ENCODE measurements around the gene MANEAL. TPM values are rescaled to one million over a fixed set of nuclear protein-coding genes. Genes with fewer than 3 reads are reported as not detected.

Gene MANEAL
- total and polyA plus RNA-seq, 2 experiments from 2014 or later = 0.23 to 0.65 TPM

GRCh38 chr1:37828410-37829074 lies 34.9 kb downstream of the MANEAL start:
- no peak overlapping the region for H3K27ac ChIP-seq
- DNase-seq = no peak
- H3F3A ChIP-seq (ENCODE audit: insufficient read depth) = no peaks in the 10 kb centered on the region
- no peak overlapping the region for H3K4me3 ChIP-seq
- H3K4me2 ChIP-seq (ENCODE audit: unreplicated experiment) = no peak overlapping the region
- H3K9me2 ChIP-seq (ENCODE audit: insufficient read depth) = no peaks in the 10 kb centered on the region
- no peaks in the 10 kb centered on the region for H3K27me3 ChIP-seq (replicated peaks; ENCODE audit: insufficient read depth)
- H3K9ac ChIP-seq = no peak overlapping the region
- 92 to 94% methylated on average over 12 of the region's 12 CpGs for WGBS, 2 experiments (ENCODE audit: low coverage in 1 of 2, low lambda C conversion rate in 2 of 2, missing lambda C conversion rate in 2 of 2)
- no peaks in the 10 kb centered on the region for H4K20me1 ChIP-seq (ENCODE audit: insufficient read depth)
- no peaks in the 10 kb centered on the region for H3K4me1 ChIP-seq (ENCODE audit: insufficient read depth)
- no peak overlapping the region for H2AFZ ChIP-seq
- H3K79me2 ChIP-seq (ENCODE audit: insufficient read depth) = peaks cover 12% of the 10 kb centered on the region; the same call in 1 of the 2 replicates
- no peaks in the 10 kb centered on the region for H3K9me3 ChIP-seq (ENCODE audit: low read depth)
- no peak for TF ChIP-seq EZH2phosphoT487 (IDR thresholded peaks at IDR 0.05; ENCODE audit: insufficient read depth, low read depth)
- TF ChIP-seq EZH2 (IDR thresholded peaks at IDR 0.05; ENCODE audit: insufficient read depth, poor library complexity, severe bottlenecking) = no peak
- in situ Hi-C loops (cut with MboI) = no loop called here
- H3K36me3 ChIP-seq (ENCODE audit: low read depth) = peaks cover 44% of the 10 kb centered on the region

GRCh38 chr1:37831109-37831508 lies 37.5 kb downstream of the MANEAL start:
- H3K4me1 ChIP-seq (ENCODE audit: insufficient read depth) = no peaks in the 10 kb centered on the region
- H3K36me3 ChIP-seq (ENCODE audit: low read depth) = peaks cover 63% of the 10 kb centered on the region
- no peaks in the 10 kb centered on the region for H3K9me2 ChIP-seq (ENCODE audit: insufficient read depth)
- H3K27me3 ChIP-seq (replicated peaks; ENCODE audit: insufficient read depth) = no peaks in the 10 kb centered on the region
- TF ChIP-seq EZH2 (IDR thresholded peaks at IDR 0.05; ENCODE audit: insufficient read depth, poor library complexity, severe bottlenecking) = no peak
- no peak for TF ChIP-seq EZH2phosphoT487 (IDR thresholded peaks at IDR 0.05; ENCODE audit: insufficient read depth, low read depth)
- H3K4me3 ChIP-seq = no peak overlapping the region
- H2AFZ ChIP-seq = no peak overlapping the region
- no peak overlapping the region for H3K4me2 ChIP-seq (ENCODE audit: unreplicated experiment)
- H3K9ac ChIP-seq = no peak overlapping the region
- in situ Hi-C loops (cut with MboI) = no loop called here
- H3F3A ChIP-seq (ENCODE audit: insufficient read depth) = no peaks in the 10 kb centered on the region
- H3K79me2 ChIP-seq (ENCODE audit: insufficient read depth) = peaks cover 12% of the 10 kb centered on the region; the same call in 1 of the 2 replicates
- no peak overlapping the region for H3K27ac ChIP-seq
- DNase-seq = no peak
- H3K9me3 ChIP-seq (ENCODE audit: low read depth) = no peaks in the 10 kb centered on the region
- no peaks in the 10 kb centered on the region for H4K20me1 ChIP-seq (ENCODE audit: insufficient read depth)
- 89 to 95% methylated on average over 4 of the region's 4 CpGs for WGBS, 2 experiments (ENCODE audit: low coverage in 1 of 2, low lambda C conversion rate in 2 of 2, missing lambda C conversion rate in 2 of 2)

- Histone ChIP-seq H2AFZ (no peak overlapping the region), H3K4me1 (ENCODE audit: insufficient read depth) (no peaks in the 10 kb centered on the region), H3K36me3 (ENCODE audit: low read depth) (peaks cover 63% of the 10 kb centered on the region), H3K27ac (no peak overlapping the region), H3F3A (ENCODE audit: insufficient read depth) (no peaks in the 10 kb centered on the region), H3K4me2 (ENCODE audit: unreplicated experiment) (no peak overlapping the region), H3K9ac (no peak overlapping the region), H3K9me3 (ENCODE audit: low read depth) (no peaks in the 10 kb centered on the region), H4K20me1 (ENCODE audit: insufficient read depth) (no peaks in the 10 kb centered on the region), H3K9me2 (ENCODE audit: insufficient read depth) (no peaks in the 10 kb centered on the region), H3K79me2 (ENCODE audit: insufficient read depth) (peaks cover 17% of the 10 kb centered on the region; the same call in 1 of the 2 replicates), H3K27me3 (replicated peaks; ENCODE audit: insufficient read depth) (no peaks in the 10 kb centered on the region), H3K4me3 (no peak overlapping the region)
- TF ChIP-seq EZH2phosphoT487 (IDR thresholded peaks at IDR 0.05; ENCODE audit: insufficient read depth, low read depth) (no peak), EZH2 (IDR thresholded peaks at IDR 0.05; ENCODE audit: insufficient read depth, poor library complexity, severe bottlenecking) (no peak)
- DNase-seq = no peak
- WGBS, 2 experiments (ENCODE audit: low coverage in 1 of 2, low lambda C conversion rate in 2 of 2, missing lambda C conversion rate in 2 of 2) = 92 to 98% methylated on average over 2 of the region's 2 CpGs
- in situ Hi-C loops (cut with MboI) = no loop called here
Observed at GRCh38 chr1:37831809-37832208, 38.2 kb downstream of the MANEAL start.

GRCh38 chr1:37836788-37837187 lies 43.1 kb downstream of the MANEAL start:
- no peak overlapping the region for H2AFZ ChIP-seq
- in situ Hi-C loops (cut with MboI) = no loop called here
- DNase-seq = no peak
- 63 to 65% methylated on average over 3 of the region's 3 CpGs for WGBS, 2 experiments (ENCODE audit: low coverage in 1 of 2, low lambda C conversion rate in 2 of 2, missing lambda C conversion rate in 2 of 2)
- no peak overlapping the region for H3K27ac ChIP-seq
- peaks cover 47% of the 10 kb centered on the region for H3K79me2 ChIP-seq (ENCODE audit: insufficient read depth)
- H3K4me2 ChIP-seq (ENCODE audit: unreplicated experiment) = no peak overlapping the region
- TF ChIP-seq EZH2phosphoT487 (IDR thresholded peaks at IDR 0.05; ENCODE audit: insufficient read depth, low read depth) (no peak), EZH2 (IDR thresholded peaks at IDR 0.05; ENCODE audit: insufficient read depth, poor library complexity, severe bottlenecking) (no peak)
- H3F3A ChIP-seq (ENCODE audit: insufficient read depth) = no peaks in the 10 kb centered on the region
- peaks cover 60% of the 10 kb centered on the region for H3K36me3 ChIP-seq (ENCODE audit: low read depth)
- H3K4me1 ChIP-seq (ENCODE audit: insufficient read depth) = no peaks in the 10 kb centered on the region
- no peak overlapping the region for H3K9ac ChIP-seq
- H3K4me3 ChIP-seq = no peak overlapping the region
- H4K20me1 ChIP-seq (ENCODE audit: insufficient read depth) = no peaks in the 10 kb centered on the region
- H3K9me2 ChIP-seq (ENCODE audit: insufficient read depth) = no peaks in the 10 kb centered on the region
- H3K9me3 ChIP-seq (ENCODE audit: low read depth) = no peaks in the 10 kb centered on the region
- no peaks in the 10 kb centered on the region for H3K27me3 ChIP-seq (replicated peaks; ENCODE audit: insufficient read depth)

All from GM23248 (cell line).